Measurements from ENCODE around the gene SRP68. TPM values are rescaled to one million over a fixed set of nuclear protein-coding genes. Genes with fewer than 3 reads are reported as not detected.
A peak's percentile ranks its signal among the peaks of the same experiment; 100 is the strongest.

SRP68 gene
- polyA plus RNA-seq, 2 of the 4 experiments (the other 2 are of a cell fraction): 121 to 139 TPM

GRCh38 chr17:75996665-75997590 lies 75.4 kb downstream of the SRP68 start:
- peak overlapping the region in 1 of 2 experiments; percentile 17; a peak in 1 of 6 replicates for H3K27ac ChIP-seq
- CTCF ChIA-PET: interaction anchor here (0.6 to 24.2 kb wide), 9 partner anchors 8 to 1559 kb away, joined by 3 to 408 read pairs (median 5); partner anchors contain the start of gene MRPL38
- ATAC-seq (peak in 1 of 2 experiments; percentile 17; a peak in 3 of 6 replicates), FAIRE-seq (no peak), DNase-seq (ENCODE audit: low read depth in 1 of 2, low spot score in 1 of 2) (no peak)
- H3K4me3 ChIP-seq: no peak overlapping the region
- WGBS (ENCODE audit: missing lambda C conversion rate): 69% methylated on average over 18 of the region's 18 CpGs
- H3K9me3 ChIP-seq: no peaks in the 10 kb centered on the region
- TF ChIP-seq HOXB5 (CRISPR knock-in tag; IDR thresholded peaks at IDR 0.05) (no peak), POLR2AphosphoS2 (conservative IDR thresholded peaks at IDR 0.05; ENCODE audit: low read length) (no peak)
- H3K4me2 ChIP-seq: no peak overlapping the region
- peaks cover 15% of the 10 kb centered on the region; the same call in 2 of the 3 replicates for H3K4me1 ChIP-seq
- POLR2A ChIA-PET: no interaction called here

DNA sequence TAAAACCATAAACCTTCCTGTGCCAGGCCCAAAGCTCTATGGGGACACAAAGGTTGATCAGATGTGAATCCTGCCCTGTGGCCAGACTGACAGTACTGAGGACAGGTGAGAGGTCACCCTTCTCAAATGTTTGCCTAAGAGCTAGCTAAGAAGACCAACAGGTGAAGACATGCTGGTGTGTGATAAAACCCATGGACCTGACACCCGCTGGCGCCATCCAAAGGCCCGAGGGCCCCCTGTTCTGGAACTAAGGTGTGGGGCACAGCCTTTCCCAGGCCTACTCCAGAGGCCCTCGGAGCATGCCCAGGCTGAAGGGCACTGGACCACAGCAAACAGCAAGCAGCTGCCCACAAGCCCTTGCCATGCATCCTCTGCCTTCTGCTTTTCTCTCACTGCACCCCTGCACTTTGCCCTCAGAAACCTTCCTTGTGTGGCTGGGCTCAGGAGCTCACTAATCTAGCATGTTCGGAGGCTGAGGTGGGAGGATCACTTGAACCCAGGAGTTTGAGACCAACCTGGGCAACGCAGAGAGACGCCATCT lies 76.9 kb downstream of the SRP68 start:
- TF ChIP-seq, protein P1, sequence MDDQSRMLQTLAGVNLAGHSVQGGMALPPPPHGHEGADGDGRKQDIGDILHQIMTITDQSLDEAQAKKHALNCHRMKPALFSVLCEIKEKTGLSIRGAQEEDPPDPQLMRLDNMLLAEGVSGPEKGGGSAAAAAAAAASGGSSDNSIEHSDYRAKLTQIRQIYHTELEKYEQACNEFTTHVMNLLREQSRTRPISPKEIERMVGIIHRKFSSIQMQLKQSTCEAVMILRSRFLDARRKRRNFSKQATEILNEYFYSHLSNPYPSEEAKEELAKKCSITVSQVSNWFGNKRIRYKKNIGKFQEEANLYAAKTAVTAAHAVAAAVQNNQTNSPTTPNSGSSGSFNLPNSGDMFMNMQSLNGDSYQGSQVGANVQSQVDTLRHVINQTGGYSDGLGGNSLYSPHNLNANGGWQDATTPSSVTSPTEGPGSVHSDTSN (IDR thresholded peaks at IDR 0.05): no peak
- no peak for TF ChIP-seq POLR2AphosphoS2 (conservative IDR thresholded peaks at IDR 0.05; ENCODE audit: low read length)
- TF ChIP-seq HOXB5 (CRISPR knock-in tag; IDR thresholded peaks at IDR 0.05): no peak
- no peak for TF ChIP-seq RAD21 (conservative IDR thresholded peaks at IDR 0.05 in 1 of 2, IDR thresholded peaks at IDR 0.05 in 1 of 2)
- no peak for TF ChIP-seq TFCP2L1 (CRISPR knock-in tag; IDR thresholded peaks at IDR 0.05)
- TF ChIP-seq FOSB (CRISPR knock-in tag; IDR thresholded peaks at IDR 0.05): no peak
- no peak for TF ChIP-seq CEBPB (IDR thresholded peaks at IDR 0.05)
- no peak for TF ChIP-seq MAZ (IDR thresholded peaks at IDR 0.05; ENCODE audit: borderline replicate concordance, low read depth, low read length)
- TF ChIP-seq ATOH8 (CRISPR knock-in tag; IDR thresholded peaks at IDR 0.05; ENCODE audit: low read depth): no peak
- TF ChIP-seq POLR2A (IDR thresholded peaks at IDR 0.05; ENCODE audit: low read length): no peak
- no peak for TF ChIP-seq EHF (CRISPR knock-in tag; IDR thresholded peaks at IDR 0.05)
- no peak for TF ChIP-seq GATA3 (IDR thresholded peaks at IDR 0.05; ENCODE audit: borderline replicate concordance)
- TF ChIP-seq RFX5 (IDR thresholded peaks at IDR 0.05): no peak
- Histone ChIP-seq H3K9me3 (no peaks in the 10 kb centered on the region), H3K27ac (no peak overlapping the region), H3K4me1 (peaks cover 15% of the 10 kb centered on the region; the same call in 2 of the 3 replicates), H3K4me3 (no peak overlapping the region), H3K4me2 (no peak overlapping the region)
- CTCF ChIA-PET: interaction anchor here (1.1 to 24.2 kb wide), 6 partner anchors 10 to 304 kb away, joined by 3 to 408 read pairs (median 22); partner anchors contain the start of gene MRPL38
- 90% methylated on average over 7 of the region's 7 CpGs for WGBS (ENCODE audit: missing lambda C conversion rate)
- ATAC-seq (no peak), DNase-seq (ENCODE audit: low read depth in 1 of 2, low spot score in 1 of 2) (no peak), FAIRE-seq (no peak)
- POLR2A ChIA-PET: no interaction called here

- ChIA-PET POLR2A (no interaction called here), CTCF (interaction anchor here (1.1 to 24.2 kb wide), 5 partner anchors 10 to 125 kb away, joined by 3 to 408 read pairs (median 37); partner anchors contain the start of gene MRPL38)
- DNase-seq (ENCODE audit: low read depth in 1 of 2, low spot score in 1 of 2) (no peak), FAIRE-seq (no peak), ATAC-seq (no peak)
- Histone ChIP-seq H3K9me3 (no peaks in the 10 kb centered on the region), H3K4me3 (no peak overlapping the region), H3K4me2 (no peak overlapping the region), H3K4me1 (peaks cover 11% of the 10 kb centered on the region; the same call in 2 of the 3 replicates), H3K27ac (no peak overlapping the region)
- TF ChIP-seq ZFP36 (IDR thresholded peaks at IDR 0.05; ENCODE audit: borderline replicate concordance, partially characterized antibody): no peak
- TF ChIP-seq CEBPB (IDR thresholded peaks at IDR 0.05): no peak
- TF ChIP-seq RCOR1 (IDR thresholded peaks at IDR 0.05; ENCODE audit: low read depth, low read length): no peak
- TF ChIP-seq POLR2AphosphoS2 (conservative IDR thresholded peaks at IDR 0.05; ENCODE audit: low read length): no peak
- TF ChIP-seq ZNF302 (CRISPR knock-in tag; IDR thresholded peaks at IDR 0.05): no peak
- TF ChIP-seq KDM5A (IDR thresholded peaks at IDR 0.05): no peak
- no peak for TF ChIP-seq BHLHE40 (IDR thresholded peaks at IDR 0.05; ENCODE audit: low read depth, low read length)
- no peak for TF ChIP-seq HOXB13 (CRISPR knock-in tag; IDR thresholded peaks at IDR 0.05; ENCODE audit: low read depth)
- TF ChIP-seq SREBF2 (IDR thresholded peaks at IDR 0.05): no peak
- no peak for TF ChIP-seq ESRRA (IDR thresholded peaks at IDR 0.05; ENCODE audit: borderline replicate concordance, low read length)
- TF ChIP-seq PHF8 (IDR thresholded peaks at IDR 0.05; ENCODE audit: borderline replicate concordance, low read depth): no peak
- no peak for TF ChIP-seq ZSCAN20 (CRISPR knock-in tag; IDR thresholded peaks at IDR 0.05)
- no peak for TF ChIP-seq FOXS1 (CRISPR knock-in tag; IDR thresholded peaks at IDR 0.05)
- TF ChIP-seq EHF (CRISPR knock-in tag; IDR thresholded peaks at IDR 0.05): no peak
- 87% methylated on average over 5 of the region's 5 CpGs for WGBS (ENCODE audit: missing lambda C conversion rate)
Measured at GRCh38 chr17:75994802-75995370, 77.4 kb downstream of the SRP68 start.

Measured in A549 (cell line).